HCT116 (cell line): ENCODE data around the gene FTO.

Experiments used
- CTCF ChIP-seq, 3 experiments: fragments of 200-600 bp in 1 of 3; sonication (generic) in 1 of 3; IDR thresholded peaks in 2 of 3; conservative IDR thresholded peaks in 1 of 3; 2 replicates each; pipeline ENCODE4 v1.5.1; 2012 to 2017; ENCODE audit warnings: low read depth in 2 of 3, low read length in 2 of 3, antibody characterized with exemption in 1 of 3, borderline replicate concordance in 1 of 3, control low read depth in 1 of 3, mild to moderate bottlenecking in 1 of 3, mixed read lengths in 1 of 3, mixed run types in 1 of 3, moderate library complexity in 1 of 3; ENCODE audit not compliant: insufficient read depth in 1 of 3
- JUND ChIP-seq: IDR thresholded peaks from 2 replicates; pipeline ENCODE4 v1.6.1; 2012
- MAX ChIP-seq: IDR thresholded peaks from 2 replicates; pipeline ENCODE4 v1.6.1; 2012
- POLR2A ChIP-seq: IDR thresholded peaks from 2 replicates; pipeline ENCODE4 v1.7.0; 2011; ENCODE audit warnings: borderline replicate concordance; ENCODE audit not compliant: insufficient read depth, insufficient read length; ENCODE audit errors: extremely low read depth
- POLR2AphosphoS5 ChIP-seq: IDR thresholded peaks from 2 replicates; pipeline ENCODE4 v1.6.1; 2011; ENCODE audit warnings: mild to moderate bottlenecking, low read depth, low read length, moderate library complexity
- YY1 ChIP-seq: IDR thresholded peaks from 2 replicates; pipeline ENCODE4 v1.6.1; 2011; ENCODE audit warnings: low read length, low read depth, moderate library complexity, mild to moderate bottlenecking; ENCODE audit not compliant: insufficient replicate concordance; ENCODE audit errors: extremely low read depth

- TF ChIP-seq POLR2AphosphoS5 = no peak
- TF ChIP-seq MAX = no peak
- TF ChIP-seq YY1 = no peak
- no peak for TF ChIP-seq POLR2A
- no peak for TF ChIP-seq CTCF (IDR thresholded peaks at IDR 0.05 in 2 of 3, conservative IDR thresholded peaks at IDR 0.05 in 1 of 3; ENCODE audit: borderline replicate concordance in 1 of 3, insufficient read depth in 1 of 3, low read depth in 2 of 3, low read length in 2 of 3)
- no peak for TF ChIP-seq JUND
These were observed 37.6 kb downstream of the FTO start for GRCh38 chr16:53741546-53741945.
